ENCODE results near the gene VPS4B.

- no peak for TF ChIP-seq CTCF (IDR thresholded peaks at IDR 0.05)
- TF ChIP-seq ZFX (IDR thresholded peaks at IDR 0.05; ENCODE audit: borderline replicate concordance), result no peak
These were observed 72.0 kb downstream of the VPS4B start for GRCh38 chr18:63350230-63350629.
